GM19324 (cell line): ENCODE data around the gene NCOA3.

Experiments
- ATAC-seq: cut with Tn5 transposase; IDR thresholded peaks from one replicate; pipeline ENCODE4 v1.9.1; 2021; ENCODE audit warnings: mild to moderate bottlenecking, moderate library complexity; ENCODE audit not compliant: unreplicated experiment, low FRiP score

The NCOA3 gene

GRCh38 chr20:47691625-47692024 lies 189.9 kb downstream of the NCOA3 start:
- ATAC-seq: no peak

GRCh38 chr20:47694021-47694818 lies 192.5 kb downstream of the NCOA3 start:
- no peak for ATAC-seq

- ATAC-seq: no peak
Measured at GRCh38 chr20:47696856-47697255, 195.2 kb downstream of the NCOA3 start.

GRCh38 chr20:47698142-47698541 lies 196.5 kb downstream of the NCOA3 start:
- no peak for ATAC-seq

GRCh38 chr20:47699818-47700217 lies 198.1 kb downstream of the NCOA3 start:
- no peak for ATAC-seq

GRCh38 chr20:47700327-47700726 lies 198.6 kb downstream of the NCOA3 start:
- ATAC-seq: no peak

- ATAC-seq: no peak
Measured at GRCh38 chr20:47701612-47702011, 199.9 kb downstream of the NCOA3 start.

GRCh38 chr20:47703748-47704147 lies 202.1 kb downstream of the NCOA3 start:
- ATAC-seq: no peak

GRCh38 chr20:47704746-47705496 lies 203.2 kb downstream of the NCOA3 start:
- no peak for ATAC-seq

- no peak for ATAC-seq
Measured at GRCh38 chr20:47705497-47705856, 203.8 kb downstream of the NCOA3 start.

- ATAC-seq: no peak
Measured at GRCh38 chr20:47706345-47706744, 204.7 kb downstream of the NCOA3 start.
